Measurements from ENCODE around the gene HOXD3.

Gene HOXD3

GRCh38 chr2:176121190-176122051, 35.7 kb upstream of the HOXD3 start:
- no peak for DNase-seq

GRCh38 chr2:176122052-176122682, 34.9 kb upstream of the HOXD3 start:
- no peak for DNase-seq

- no peak for DNase-seq
Observed at GRCh38 chr2:176122683-176123410, 34.3 kb upstream of the HOXD3 start, which contains the start of gene HOXD9. TSS of gene HOXD9 (plus strand) at chr2:176122719. CDS start at chr2:176122769, 50 bp downstream.

GRCh38 chr2:176123411-176124109, 33.5 kb upstream of the HOXD3 start:
- no peak for DNase-seq

- DNase-seq, result no peak
Observed at GRCh38 chr2:176124110-176124946, 32.8 kb upstream of the HOXD3 start.

GRCh38 chr2:176124947-176125771, 31.9 kb upstream of the HOXD3 start:
- DNase-seq, result no peak

- no peak for DNase-seq
Observed at GRCh38 chr2:176125772-176126054, 31.4 kb upstream of the HOXD3 start.

GRCh38 chr2:176126929-176127773, 30.0 kb upstream of the HOXD3 start:
- DNase-seq, result no peak

- no peak for DNase-seq
Observed at GRCh38 chr2:176127774-176128072, 29.4 kb upstream of the HOXD3 start.

GRCh38 chr2:176128172-176128981, 28.7 kb upstream of the HOXD3 start:
- no peak for DNase-seq

- DNase-seq, result no peak
Observed at GRCh38 chr2:176128982-176129796, 27.9 kb upstream of the HOXD3 start, which contains the start of gene HOXD8. TSS of gene HOXD8 (plus strand) at chr2:176129705. CDS start at chr2:176130367, 662 bp downstream.

GRCh38 chr2:176129813-176130146, 27.3 kb upstream of the HOXD3 start:
- DNase-seq, result no peak

GRCh38 chr2:176130147-176130956, 26.8 kb upstream of the HOXD3 start:
- DNase-seq, result peak; percentile 26

GRCh38 chr2:176130957-176131847, 25.9 kb upstream of the HOXD3 start:
- no peak for DNase-seq

GRCh38 chr2:176131848-176132158, 25.3 kb upstream of the HOXD3 start:
- no peak for DNase-seq

GRCh38 chr2:176132205-176133171, 24.6 kb upstream of the HOXD3 start:
- DNase-seq, result no peak

Measured in activated gamma-delta T cell (primary cell).